GM23338 (cell line): ENCODE data around the gene EML3.
"Not testable (repeated sequence)": the region's sequence is repeated elsewhere in the genome, so short reads cannot be mapped to it uniquely, and the experiment has no call there.

Source experiments
- CTCF ChIP-seq, 2 experiments: fragments of 200-600 bp in 1 of 2; sonication (generic) in 1 of 2; conservative IDR thresholded peaks; 2 replicates each; pipeline versions ENCODE4 v1.5.1 to v1.6.1; 2016 to 2017; ENCODE audit warnings: antibody characterized with exemption in 2 of 2, low read depth in 2 of 2, mild to moderate bottlenecking in 2 of 2, moderate library complexity in 1 of 2
- ETS1 ChIP-seq: IDR thresholded peaks from 2 replicates; pipeline ENCODE4 v1.6.1; 2016; ENCODE audit warnings: antibody characterized with exemption
- EZH2 ChIP-seq: fragments of 200-600 bp; sonication (generic); IDR thresholded peaks from one replicate; pipeline ENCODE4 v1.8.0; 2017; ENCODE audit warnings: antibody characterized with exemption, mild to moderate bottlenecking, low read depth; ENCODE audit not compliant: unreplicated experiment
- EZH2phosphoT487 ChIP-seq: fragments of 200-600 bp; sonication (generic); IDR thresholded peaks from one replicate; pipeline ENCODE4 v1.8.1; 2018; ENCODE audit warnings: antibody characterized with exemption; ENCODE audit not compliant: unreplicated experiment
- POLR2AphosphoS5 ChIP-seq: IDR thresholded peaks from 2 replicates; pipeline ENCODE4 v1.6.1; 2016; ENCODE audit warnings: antibody characterized with exemption, low read depth
- REST ChIP-seq: IDR thresholded peaks from one replicate; pipeline ENCODE4 v1.6.1; 2018; ENCODE audit warnings: antibody characterized with exemption; ENCODE audit not compliant: unreplicated experiment
- STAT1 ChIP-seq: IDR thresholded peaks from one replicate; pipeline ENCODE4 v1.6.1; 2016; ENCODE audit warnings: antibody characterized with exemption; ENCODE audit not compliant: unreplicated experiment

- not testable (repeated sequence) for TF ChIP-seq CTCF (conservative IDR thresholded peaks at IDR 0.05; ENCODE audit: low read depth in 2 of 2); EZH2phosphoT487; STAT1; POLR2AphosphoS5; EZH2; REST; ETS1
Measured at GRCh38 chr11:62559626-62560025, 52.9 kb downstream of the EML3 start.
